ENCODE results near the gene INSM2.

The INSM2 gene

GRCh38 chr14:35512765-35513164 lies 21.2 kb upstream of the INSM2 start:
- H3K4me3 ChIP-seq: no peak overlapping the region
- no peaks in the 10 kb centered on the region for H3K4me1 ChIP-seq
- H3K27ac ChIP-seq: no peak overlapping the region
- H3K36me3 ChIP-seq: no peaks in the 10 kb centered on the region
- no peaks in the 10 kb centered on the region; a peak in 1 of 22 replicates for H3K9me3 ChIP-seq (replicated peaks in 1 of 11)
- TF ChIP-seq Cebpa-rat (IDR thresholded peaks at IDR 0.05): no peak
- H3K4me2 ChIP-seq: no peak overlapping the region
- H4K20me1 ChIP-seq: no peaks in the 10 kb centered on the region
- H3K27me3 ChIP-seq: no peaks in the 10 kb centered on the region
- H3K9ac ChIP-seq: no peak overlapping the region

GRCh38 chr14:35515916-35516315 lies 18.0 kb upstream of the INSM2 start:
- Histone ChIP-seq H3K27ac (no peak overlapping the region), H3K27me3 (no peaks in the 10 kb centered on the region), H3K9ac (no peak overlapping the region), H4K20me1 (no peaks in the 10 kb centered on the region), H3K9me3 (replicated peaks in 1 of 11) (no peaks in the 10 kb centered on the region; a peak in 1 of 22 replicates), H3K4me2 (no peak overlapping the region), H3K4me3 (no peak overlapping the region), H3K4me1 (peaks cover 0 to 8% (median 2%) of the 10 kb centered on the region in 10 experiments; a peak in 7 of 20 replicates), H3K36me3 (no peaks in the 10 kb centered on the region)
- no peak for TF ChIP-seq Cebpa-rat (IDR thresholded peaks at IDR 0.05)

GRCh38 chr14:35519986-35520385 lies 14.0 kb upstream of the INSM2 start:
- TF ChIP-seq Cebpa-rat (IDR thresholded peaks at IDR 0.05): no peak
- H3K4me3 ChIP-seq: no peak overlapping the region
- H3K9me3 ChIP-seq (replicated peaks in 1 of 11): no peaks in the 10 kb centered on the region; a peak in 1 of 22 replicates
- peaks cover 0 to 8% (median 2%) of the 10 kb centered on the region in 10 experiments; a peak in 7 of 20 replicates for H3K4me1 ChIP-seq
- H3K27ac ChIP-seq: no peak overlapping the region
- peak overlapping the region in 5 of 11 experiments; percentile 13 to 47 (median 21); a peak in 6 of 22 replicates for H3K4me2 ChIP-seq
- H4K20me1 ChIP-seq: no peaks in the 10 kb centered on the region
- H3K9ac ChIP-seq: no peak overlapping the region
- no peaks in the 10 kb centered on the region for H3K27me3 ChIP-seq
- no peaks in the 10 kb centered on the region for H3K36me3 ChIP-seq

- H3K27me3 ChIP-seq: peaks cover 4 to 12% (median 5%) of the 10 kb centered on the region in 11 experiments; a peak in 16 of 22 replicates
- H3K9ac ChIP-seq: no peak overlapping the region
- no peak overlapping the region for H3K27ac ChIP-seq
- no peaks in the 10 kb centered on the region; a peak in 1 of 22 replicates for H3K9me3 ChIP-seq (replicated peaks in 1 of 11)
- no peaks in the 10 kb centered on the region for H3K4me1 ChIP-seq
- H3K4me2 ChIP-seq: no peak overlapping the region
- no peaks in the 10 kb centered on the region for H4K20me1 ChIP-seq
- no peak overlapping the region for H3K4me3 ChIP-seq
- H3K36me3 ChIP-seq: no peaks in the 10 kb centered on the region
- no peak for TF ChIP-seq Cebpa-rat (IDR thresholded peaks at IDR 0.05)
These were observed 8.3 kb upstream of the INSM2 start for GRCh38 chr14:35525695-35526094.

- Histone ChIP-seq H3K27me3 (peaks cover 16 to 24% (median 18%) of the 10 kb centered on the region in 11 experiments), H4K20me1 (no peaks in the 10 kb centered on the region), H3K36me3 (no peaks in the 10 kb centered on the region), H3K27ac (no peak overlapping the region), H3K9me3 (replicated peaks in 1 of 11) (no peaks in the 10 kb centered on the region; a peak in 1 of 22 replicates), H3K9ac (no peak overlapping the region), H3K4me2 (no peak overlapping the region), H3K4me1 (no peaks in the 10 kb centered on the region), H3K4me3 (no peak overlapping the region)
- no peak for TF ChIP-seq Cebpa-rat (IDR thresholded peaks at IDR 0.05)
These were observed 7.0 kb upstream of the INSM2 start for GRCh38 chr14:35526962-35527361.

- Histone ChIP-seq H3K27me3 (peaks cover 54 to 67% (median 62%) of the 10 kb centered on the region in 11 experiments), H3K4me1 (peaks cover 5 to 22% (median 17%) of the 10 kb centered on the region in 10 experiments; a peak in 18 of 20 replicates), H3K4me3 (no peak overlapping the region), H3K4me2 (no peak overlapping the region), H4K20me1 (peaks cover 0 to 31% (median 7%) of the 10 kb centered on the region in 11 experiments; a peak in 12 of 22 replicates), H3K9me3 (replicated peaks in 1 of 11) (peaks cover 0 to 15% (median 12%) of the 10 kb centered on the region in 11 experiments; a peak in 16 of 22 replicates), H3K27ac (no peak overlapping the region), H3K36me3 (no peaks in the 10 kb centered on the region), H3K9ac (no peak overlapping the region)
- TF ChIP-seq Cebpa-rat (IDR thresholded peaks at IDR 0.05): no peak
These were observed 1.8 kb upstream of the INSM2 start for GRCh38 chr14:35531960-35532747.

- H3K27me3 ChIP-seq: peaks cover 54 to 67% (median 62%) of the 10 kb centered on the region in 11 experiments
- peaks cover 0 to 15% (median 12%) of the 10 kb centered on the region in 11 experiments; a peak in 16 of 22 replicates for H3K9me3 ChIP-seq (replicated peaks in 1 of 11)
- H3K4me1 ChIP-seq: peaks cover 5 to 22% (median 17%) of the 10 kb centered on the region in 10 experiments; a peak in 18 of 20 replicates
- no peaks in the 10 kb centered on the region for H3K36me3 ChIP-seq
- peak overlapping the region; percentile 91 to 100 (median 99) for H3K4me2 ChIP-seq
- H3K9ac ChIP-seq: no peak overlapping the region
- TF ChIP-seq Cebpa-rat (IDR thresholded peaks at IDR 0.05): no peak
- peak overlapping the region; percentile 58 to 80 (median 68) for H3K4me3 ChIP-seq
- no peak overlapping the region for H3K27ac ChIP-seq
- peaks cover 0 to 31% (median 7%) of the 10 kb centered on the region in 11 experiments; a peak in 12 of 22 replicates for H4K20me1 ChIP-seq
These were observed 1.1 kb upstream of the INSM2 start for GRCh38 chr14:35532783-35533356.

- no peak for TF ChIP-seq Cebpa-rat (IDR thresholded peaks at IDR 0.05)
- Histone ChIP-seq H3K9me3 (replicated peaks in 1 of 11) (peaks cover 0 to 15% (median 12%) of the 10 kb centered on the region in 11 experiments; a peak in 16 of 22 replicates), H3K27me3 (peaks cover 54 to 67% (median 62%) of the 10 kb centered on the region in 11 experiments), H3K9ac (peak overlapping the region in 2 of 11 experiments; percentile 18 to 24; a peak in 1 of 22 replicates), H3K4me3 (peak overlapping the region; percentile 58 to 80 (median 68)), H4K20me1 (peaks cover 0 to 31% (median 7%) of the 10 kb centered on the region in 11 experiments; a peak in 12 of 22 replicates), H3K4me2 (peak overlapping the region; percentile 91 to 100 (median 99)), H3K4me1 (peaks cover 5 to 22% (median 17%) of the 10 kb centered on the region in 10 experiments; a peak in 18 of 20 replicates), H3K36me3 (no peaks in the 10 kb centered on the region), H3K27ac (no peak overlapping the region)
These were observed 376 bp downstream of the INSM2 start for GRCh38 chr14:35534208-35534872.
